ENCODE data around the gene HES2.
"Not testable (repeated sequence)": the region's sequence is repeated elsewhere in the genome, so short reads cannot be mapped to it uniquely, and the experiment has no call there.

Gene HES2

GRCh38 chr1:6435129-6435528 lies 15.4 kb upstream of the HES2 start:
- no peak for FAIRE-seq

GRCh38 chr1:6434186-6434585 lies 14.5 kb upstream of the HES2 start:
- no peak for FAIRE-seq

GRCh38 chr1:6431645-6432579 lies 12.2 kb upstream of the HES2 start:
- FAIRE-seq = not testable (repeated sequence)

- FAIRE-seq = not testable (repeated sequence)
Observed at GRCh38 chr1:6429660-6430411, 10.1 kb upstream of the HES2 start.

- FAIRE-seq = not testable (repeated sequence)
Observed at GRCh38 chr1:6428453-6428852, 8.7 kb upstream of the HES2 start.

GRCh38 chr1:6427441-6428390 lies 8.0 kb upstream of the HES2 start:
- no peak for FAIRE-seq

- no peak for FAIRE-seq
Observed at GRCh38 chr1:6426972-6427350, 7.2 kb upstream of the HES2 start.

GRCh38 chr1:6426277-6426971 lies 6.7 kb upstream of the HES2 start:
- no peak for FAIRE-seq

GRCh38 chr1:6425658-6426057 lies 5.9 kb upstream of the HES2 start:
- no peak for FAIRE-seq

- FAIRE-seq = no peak
Observed at GRCh38 chr1:6424619-6425593, 5.2 kb upstream of the HES2 start, which contains the start of gene ESPN. Gene ESPN, plus strand, starts transcription at chr1:6424776. Its CDS starts 180 bp downstream, at chr1:6424956.

- FAIRE-seq = no peak
Observed at GRCh38 chr1:6424000-6424565, 4.4 kb upstream of the HES2 start.

GRCh38 chr1:6423321-6423999 lies 3.7 kb upstream of the HES2 start:
- no peak for FAIRE-seq

GRCh38 chr1:6421266-6421665 lies 1.5 kb upstream of the HES2 start:
- FAIRE-seq = no peak

- no peak for FAIRE-seq
Observed at GRCh38 chr1:6420454-6421042, 829 bp upstream of the HES2 start.

- no peak for FAIRE-seq
Observed at GRCh38 chr1:6419397-6419803, 319 bp downstream of the HES2 start.

GRCh38 chr1:6418668-6419396 lies 887 bp downstream of the HES2 start:
- FAIRE-seq = no peak

GRCh38 chr1:6417961-6418667 lies 1.6 kb downstream of the HES2 start:
- FAIRE-seq = no peak

- no peak for FAIRE-seq
Observed at GRCh38 chr1:6416906-6417305, 2.8 kb downstream of the HES2 start.

All from endometrium (tissue), 2 donors.